HEK293 (cell line): ENCODE results near the gene TMC2.

Experiments used
- GLIS2 ChIP-seq: fragments of 450-650 bp; formaldehyde crosslinking; IDR thresholded peaks from 2 replicates; pipeline ENCODE4 v1.5.1; 2016; ENCODE audit warnings: missing biosample characterization, missing genetic modification characterization
- KLF8 ChIP-seq: fragments of 450-650 bp; formaldehyde crosslinking; IDR thresholded peaks from 2 replicates; pipeline ENCODE4 v1.5.1; 2016; ENCODE audit warnings: missing biosample characterization, missing genetic modification characterization
- MZF1 ChIP-seq: fragments of 450-650 bp; formaldehyde crosslinking; IDR thresholded peaks from 2 replicates; pipeline ENCODE4 v1.5.1; 2017; ENCODE audit warnings: missing biosample characterization, missing genetic modification characterization, borderline replicate concordance
- OSR2 ChIP-seq: fragments of 450-650 bp; formaldehyde crosslinking; IDR thresholded peaks from 2 replicates; pipeline ENCODE4 v1.5.1; 2016; ENCODE audit warnings: missing biosample characterization, missing genetic modification characterization
- SCRT1 ChIP-seq: fragments of 450-650 bp; formaldehyde crosslinking; IDR thresholded peaks from 2 replicates; pipeline ENCODE4 v1.5.1; 2016; ENCODE audit warnings: missing biosample characterization, missing genetic modification characterization, borderline replicate concordance
- YY1 ChIP-seq: fragments of 450-650 bp; formaldehyde crosslinking; IDR thresholded peaks from 2 replicates; pipeline ENCODE4 v1.5.1; 2018; ENCODE audit warnings: missing biosample characterization, missing genetic modification characterization
- ZNF114 ChIP-seq: fragments of 450-650 bp; formaldehyde crosslinking; IDR thresholded peaks from 2 replicates; pipeline ENCODE4 v1.5.0; 2017; ENCODE audit warnings: missing biosample characterization, missing genetic modification characterization
- ZNF174 ChIP-seq: fragments of 450-650 bp; formaldehyde crosslinking; IDR thresholded peaks from 2 replicates; pipeline ENCODE4 v1.5.0; 2017; ENCODE audit warnings: missing biosample characterization, mild to moderate bottlenecking, missing genetic modification characterization
- ZNF184 ChIP-seq: fragments of 450-650 bp; IDR thresholded peaks from 2 replicates; pipeline ENCODE4 v1.5.1; 2018; ENCODE audit warnings: missing biosample characterization, mild to moderate bottlenecking, missing genetic modification characterization
- ZNF223 ChIP-seq: fragments of 450-650 bp; formaldehyde crosslinking; IDR thresholded peaks from 2 replicates; pipeline ENCODE4 v1.5.1; 2016; ENCODE audit warnings: missing biosample characterization, missing genetic modification characterization
- ZNF266 ChIP-seq: fragments of 450-650 bp; formaldehyde crosslinking; IDR thresholded peaks from 2 replicates; pipeline ENCODE4 v1.5.1; 2016; ENCODE audit warnings: missing biosample characterization, missing genetic modification characterization, low read depth
- ZNF341 ChIP-seq: fragments of 450-650 bp; formaldehyde crosslinking; IDR thresholded peaks from 2 replicates; pipeline ENCODE4; 2016; ENCODE audit warnings: low read depth, missing biosample characterization, missing genetic modification characterization
- ZNF37A ChIP-seq: fragments of 450-650 bp; IDR thresholded peaks from 2 replicates; pipeline ENCODE4 v1.5.1; 2018; ENCODE audit warnings: missing biosample characterization, missing genetic modification characterization
- ZNF473 ChIP-seq: fragments of 450-650 bp; formaldehyde crosslinking; IDR thresholded peaks from 2 replicates; pipeline ENCODE4 v1.5.1; 2017; ENCODE audit warnings: missing biosample characterization, missing genetic modification characterization
- ZNF514 ChIP-seq: fragments of 450-650 bp; formaldehyde crosslinking; IDR thresholded peaks from 2 replicates; pipeline ENCODE4 v1.5.1; 2016; ENCODE audit warnings: missing biosample characterization, missing genetic modification characterization
- ZNF585B ChIP-seq: fragments of 450-650 bp; formaldehyde crosslinking; IDR thresholded peaks from 2 replicates; pipeline ENCODE4 v1.5.1; 2016; ENCODE audit warnings: missing biosample characterization, missing genetic modification characterization
- ZNF623 ChIP-seq: fragments of 450-650 bp; formaldehyde crosslinking; IDR thresholded peaks from 2 replicates; pipeline ENCODE4 v1.5.1; 2016; ENCODE audit warnings: missing biosample characterization, missing genetic modification characterization
- ZNF629 ChIP-seq: fragments of 450-650 bp; formaldehyde crosslinking; IDR thresholded peaks from 2 replicates; pipeline ENCODE4 v1.5.1; 2017; ENCODE audit warnings: missing biosample characterization, missing genetic modification characterization
- ZNF660 ChIP-seq: fragments of 450-650 bp; IDR thresholded peaks from 2 replicates; pipeline ENCODE4 v1.5.1; 2018; ENCODE audit warnings: missing biosample characterization, mild to moderate bottlenecking, missing genetic modification characterization
- ZNF776 ChIP-seq: fragments of 450-650 bp; formaldehyde crosslinking; IDR thresholded peaks from 2 replicates; pipeline ENCODE4 v1.5.0; 2017; ENCODE audit warnings: missing biosample characterization, missing genetic modification characterization, borderline replicate concordance
- ZSCAN30 ChIP-seq: fragments of 450-650 bp; IDR thresholded peaks from 2 replicates; pipeline ENCODE4 v1.5.1; 2018; ENCODE audit warnings: missing biosample characterization, mild to moderate bottlenecking, missing genetic modification characterization, moderate library complexity
- TF ChIP-seq, protein P1 (sequence below): fragments of 450-650 bp; formaldehyde crosslinking; IDR thresholded peaks from 2 replicates; pipeline ENCODE4 v1.5.1; 2016; ENCODE audit warnings: missing biosample characterization, missing genetic modification characterization, borderline replicate concordance
- TF ChIP-seq, protein P2 (sequence below): fragments of 450-650 bp; formaldehyde crosslinking; IDR thresholded peaks from 2 replicates; pipeline ENCODE4 v1.5.1; 2016; ENCODE audit warnings: missing biosample characterization, missing genetic modification characterization
- TF ChIP-seq, protein P3 (sequence below): fragments of 450-650 bp; formaldehyde crosslinking; IDR thresholded peaks from 2 replicates; pipeline ENCODE4 v1.5.1; 2016; ENCODE audit warnings: missing biosample characterization, missing genetic modification characterization, borderline replicate concordance
- TF ChIP-seq, protein P4 (sequence below): fragments of 450-650 bp; formaldehyde crosslinking; IDR thresholded peaks from 2 replicates; pipeline ENCODE4 v1.5.1; 2016; ENCODE audit warnings: missing biosample characterization, missing genetic modification characterization
- TF ChIP-seq, protein P5 (sequence below): fragments of 450-650 bp; formaldehyde crosslinking; IDR thresholded peaks from 2 replicates; pipeline ENCODE4; 2016; ENCODE audit warnings: missing biosample characterization, missing genetic modification characterization

TMC2 gene

DNA sequence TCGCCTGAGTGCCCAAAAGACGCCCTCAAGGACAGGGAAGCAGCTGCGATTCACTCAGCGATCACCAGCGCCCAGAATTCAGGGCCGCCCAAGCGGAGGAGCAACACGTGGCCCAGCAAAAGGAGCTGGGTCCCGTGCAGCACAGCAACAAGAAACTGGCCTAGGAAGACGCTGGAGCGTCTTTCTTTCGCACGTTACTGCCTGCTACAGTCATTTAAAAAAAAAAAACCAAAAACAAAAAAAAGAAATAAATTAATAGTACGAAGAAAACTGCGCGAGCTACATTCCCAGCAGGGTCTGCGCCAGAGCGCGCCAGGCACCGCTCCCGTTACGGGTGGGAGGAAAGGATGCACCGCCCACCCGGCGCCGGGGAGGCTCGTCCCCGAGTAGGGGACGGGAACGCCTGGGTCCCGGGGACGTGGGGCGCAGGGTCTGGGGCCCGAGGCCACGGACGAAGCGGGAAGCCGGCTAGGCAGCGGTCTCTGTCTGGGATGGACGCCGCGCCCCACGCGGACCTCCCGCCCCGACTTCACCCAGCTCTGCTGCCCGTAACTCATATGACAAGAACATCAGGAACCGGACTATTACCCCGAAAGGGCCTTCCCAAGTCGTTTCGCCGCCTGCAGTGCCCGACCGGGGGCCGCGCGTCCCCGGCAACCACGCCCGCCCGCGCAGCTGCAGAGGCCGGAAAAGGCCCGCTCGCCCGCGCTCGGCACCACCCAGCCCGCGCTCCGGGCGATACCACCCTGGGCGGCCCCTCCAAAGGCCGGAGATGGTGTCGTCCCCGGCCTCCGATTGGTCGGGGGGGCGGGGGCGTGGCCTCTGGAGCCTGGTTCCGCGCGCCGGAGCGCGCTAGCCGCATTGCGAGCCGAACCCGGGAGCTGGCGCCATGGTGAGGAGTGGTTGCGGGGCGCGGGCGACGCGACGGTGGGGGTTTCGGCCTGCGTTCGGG lies 115.7 kb downstream of the TMC2 start, which contains the start of gene NOP56 (continued):
- TF ChIP-seq, protein P1, sequence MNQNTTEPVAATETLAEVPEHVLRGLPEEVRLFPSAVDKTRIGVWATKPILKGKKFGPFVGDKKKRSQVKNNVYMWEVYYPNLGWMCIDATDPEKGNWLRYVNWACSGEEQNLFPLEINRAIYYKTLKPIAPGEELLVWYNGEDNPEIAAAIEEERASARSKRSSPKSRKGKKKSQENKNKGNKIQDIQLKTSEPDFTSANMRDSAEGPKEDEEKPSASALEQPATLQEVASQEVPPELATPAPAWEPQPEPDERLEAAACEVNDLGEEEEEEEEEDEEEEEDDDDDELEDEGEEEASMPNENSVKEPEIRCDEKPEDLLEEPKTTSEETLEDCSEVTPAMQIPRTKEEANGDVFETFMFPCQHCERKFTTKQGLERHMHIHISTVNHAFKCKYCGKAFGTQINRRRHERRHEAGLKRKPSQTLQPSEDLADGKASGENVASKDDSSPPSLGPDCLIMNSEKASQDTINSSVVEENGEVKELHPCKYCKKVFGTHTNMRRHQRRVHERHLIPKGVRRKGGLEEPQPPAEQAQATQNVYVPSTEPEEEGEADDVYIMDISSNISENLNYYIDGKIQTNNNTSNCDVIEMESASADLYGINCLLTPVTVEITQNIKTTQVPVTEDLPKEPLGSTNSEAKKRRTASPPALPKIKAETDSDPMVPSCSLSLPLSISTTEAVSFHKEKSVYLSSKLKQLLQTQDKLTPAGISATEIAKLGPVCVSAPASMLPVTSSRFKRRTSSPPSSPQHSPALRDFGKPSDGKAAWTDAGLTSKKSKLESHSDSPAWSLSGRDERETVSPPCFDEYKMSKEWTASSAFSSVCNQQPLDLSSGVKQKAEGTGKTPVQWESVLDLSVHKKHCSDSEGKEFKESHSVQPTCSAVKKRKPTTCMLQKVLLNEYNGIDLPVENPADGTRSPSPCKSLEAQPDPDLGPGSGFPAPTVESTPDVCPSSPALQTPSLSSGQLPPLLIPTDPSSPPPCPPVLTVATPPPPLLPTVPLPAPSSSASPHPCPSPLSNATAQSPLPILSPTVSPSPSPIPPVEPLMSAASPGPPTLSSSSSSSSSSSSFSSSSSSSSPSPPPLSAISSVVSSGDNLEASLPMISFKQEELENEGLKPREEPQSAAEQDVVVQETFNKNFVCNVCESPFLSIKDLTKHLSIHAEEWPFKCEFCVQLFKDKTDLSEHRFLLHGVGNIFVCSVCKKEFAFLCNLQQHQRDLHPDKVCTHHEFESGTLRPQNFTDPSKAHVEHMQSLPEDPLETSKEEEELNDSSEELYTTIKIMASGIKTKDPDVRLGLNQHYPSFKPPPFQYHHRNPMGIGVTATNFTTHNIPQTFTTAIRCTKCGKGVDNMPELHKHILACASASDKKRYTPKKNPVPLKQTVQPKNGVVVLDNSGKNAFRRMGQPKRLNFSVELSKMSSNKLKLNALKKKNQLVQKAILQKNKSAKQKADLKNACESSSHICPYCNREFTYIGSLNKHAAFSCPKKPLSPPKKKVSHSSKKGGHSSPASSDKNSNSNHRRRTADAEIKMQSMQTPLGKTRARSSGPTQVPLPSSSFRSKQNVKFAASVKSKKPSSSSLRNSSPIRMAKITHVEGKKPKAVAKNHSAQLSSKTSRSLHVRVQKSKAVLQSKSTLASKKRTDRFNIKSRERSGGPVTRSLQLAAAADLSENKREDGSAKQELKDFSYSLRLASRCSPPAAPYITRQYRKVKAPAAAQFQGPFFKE = no peak
- TF ChIP-seq MZF1 (tag by site-specific recombination) (no peak), ZNF266 (tag by site-specific recombination) (no peak), ZNF37A (no peak), ZNF623 (tag by site-specific recombination) (0 out of 2 replicates have a peak, but pooled peaks have one; percentile 17), ZNF114 (tag by site-specific recombination) (no peak), ZNF629 (0 out of 2 replicates have a peak, but pooled peaks have one; percentile 23), ZNF514 (tag by site-specific recombination) (no peak), ZNF184 (no peak), ZNF341 (tag by site-specific recombination) (peak; percentile 47; the same call in 1 of the 2 replicates), GLIS2 (tag by site-specific recombination) (peak; percentile 95), ZNF660 (tag by site-specific recombination) (peak; percentile 76; the same call in 1 of the 2 replicates), ZSCAN30 (tag by site-specific recombination) (peak; percentile 92), ZNF585B (tag by site-specific recombination) (no peak), ZNF776 (no peak), YY1 (tag by site-specific recombination) (0 out of 2 replicates have a peak, but pooled peaks have one; percentile 11), ZNF174 (tag by site-specific recombination) (no peak), OSR2 (tag by site-specific recombination) (no peak), ZNF223 (tag by site-specific recombination) (no peak), SCRT1 (tag by site-specific recombination) (peak; percentile 98), ZNF473 (tag by site-specific recombination) (no peak), KLF8 (tag by site-specific recombination) (peak; percentile 90)
- TF ChIP-seq, protein P2, sequence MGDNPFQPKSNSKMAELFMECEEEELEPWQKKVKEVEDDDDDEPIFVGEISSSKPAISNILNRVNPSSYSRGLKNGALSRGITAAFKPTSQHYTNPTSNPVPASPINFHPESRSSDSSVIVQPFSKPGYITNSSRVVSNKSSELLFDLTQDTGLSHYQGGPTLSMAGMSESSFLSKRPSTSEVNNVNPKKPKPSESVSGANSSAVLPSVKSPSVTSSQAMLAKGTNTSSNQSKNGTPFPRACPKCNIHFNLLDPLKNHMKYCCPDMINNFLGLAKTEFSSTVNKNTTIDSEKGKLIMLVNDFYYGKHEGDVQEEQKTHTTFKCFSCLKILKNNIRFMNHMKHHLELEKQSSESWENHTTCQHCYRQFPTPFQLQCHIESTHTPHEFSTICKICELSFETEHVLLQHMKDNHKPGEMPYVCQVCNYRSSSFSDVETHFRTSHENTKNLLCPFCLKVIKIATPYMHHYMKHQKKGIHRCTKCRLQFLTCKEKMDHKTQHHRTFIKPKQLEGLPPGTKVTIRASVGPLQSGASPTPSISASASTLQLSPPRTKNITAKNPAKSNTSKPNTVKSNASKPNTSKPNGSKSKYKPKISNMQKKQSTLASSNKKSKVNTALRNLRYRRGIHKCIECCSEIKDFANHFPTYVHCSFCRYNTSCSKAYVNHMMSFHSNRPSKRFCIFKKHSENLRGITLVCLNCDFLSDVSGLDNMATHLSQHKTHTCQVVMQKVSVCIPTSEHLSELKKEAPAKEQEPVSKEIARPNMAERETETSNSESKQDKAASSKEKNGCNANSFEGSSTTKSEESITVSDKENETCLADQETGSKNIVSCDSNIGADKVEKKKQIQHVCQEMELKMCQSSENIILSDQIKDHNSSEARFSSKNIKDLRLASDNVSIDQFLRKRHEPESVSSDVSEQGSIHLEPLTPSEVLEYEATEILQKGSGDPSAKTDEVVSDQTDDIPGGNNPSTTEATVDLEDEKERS (tag by site-specific recombination) = no peak
- TF ChIP-seq, protein P3, sequence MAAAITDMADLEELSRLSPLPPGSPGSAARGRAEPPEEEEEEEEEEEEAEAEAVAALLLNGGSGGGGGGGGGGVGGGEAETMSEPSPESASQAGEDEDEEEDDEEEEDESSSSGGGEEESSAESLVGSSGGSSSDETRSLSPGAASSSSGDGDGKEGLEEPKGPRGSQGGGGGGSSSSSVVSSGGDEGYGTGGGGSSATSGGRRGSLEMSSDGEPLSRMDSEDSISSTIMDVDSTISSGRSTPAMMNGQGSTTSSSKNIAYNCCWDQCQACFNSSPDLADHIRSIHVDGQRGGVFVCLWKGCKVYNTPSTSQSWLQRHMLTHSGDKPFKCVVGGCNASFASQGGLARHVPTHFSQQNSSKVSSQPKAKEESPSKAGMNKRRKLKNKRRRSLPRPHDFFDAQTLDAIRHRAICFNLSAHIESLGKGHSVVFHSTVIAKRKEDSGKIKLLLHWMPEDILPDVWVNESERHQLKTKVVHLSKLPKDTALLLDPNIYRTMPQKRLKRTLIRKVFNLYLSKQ (tag by site-specific recombination) = no peak
- TF ChIP-seq, protein P4, sequence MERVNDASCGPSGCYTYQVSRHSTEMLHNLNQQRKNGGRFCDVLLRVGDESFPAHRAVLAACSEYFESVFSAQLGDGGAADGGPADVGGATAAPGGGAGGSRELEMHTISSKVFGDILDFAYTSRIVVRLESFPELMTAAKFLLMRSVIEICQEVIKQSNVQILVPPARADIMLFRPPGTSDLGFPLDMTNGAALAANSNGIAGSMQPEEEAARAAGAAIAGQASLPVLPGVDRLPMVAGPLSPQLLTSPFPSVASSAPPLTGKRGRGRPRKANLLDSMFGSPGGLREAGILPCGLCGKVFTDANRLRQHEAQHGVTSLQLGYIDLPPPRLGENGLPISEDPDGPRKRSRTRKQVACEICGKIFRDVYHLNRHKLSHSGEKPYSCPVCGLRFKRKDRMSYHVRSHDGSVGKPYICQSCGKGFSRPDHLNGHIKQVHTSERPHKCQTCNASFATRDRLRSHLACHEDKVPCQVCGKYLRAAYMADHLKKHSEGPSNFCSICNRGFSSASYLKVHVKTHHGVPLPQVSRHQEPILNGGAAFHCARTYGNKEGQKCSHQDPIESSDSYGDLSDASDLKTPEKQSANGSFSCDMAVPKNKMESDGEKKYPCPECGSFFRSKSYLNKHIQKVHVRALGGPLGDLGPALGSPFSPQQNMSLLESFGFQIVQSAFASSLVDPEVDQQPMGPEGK = peak; percentile 87
- TF ChIP-seq, protein P5, sequence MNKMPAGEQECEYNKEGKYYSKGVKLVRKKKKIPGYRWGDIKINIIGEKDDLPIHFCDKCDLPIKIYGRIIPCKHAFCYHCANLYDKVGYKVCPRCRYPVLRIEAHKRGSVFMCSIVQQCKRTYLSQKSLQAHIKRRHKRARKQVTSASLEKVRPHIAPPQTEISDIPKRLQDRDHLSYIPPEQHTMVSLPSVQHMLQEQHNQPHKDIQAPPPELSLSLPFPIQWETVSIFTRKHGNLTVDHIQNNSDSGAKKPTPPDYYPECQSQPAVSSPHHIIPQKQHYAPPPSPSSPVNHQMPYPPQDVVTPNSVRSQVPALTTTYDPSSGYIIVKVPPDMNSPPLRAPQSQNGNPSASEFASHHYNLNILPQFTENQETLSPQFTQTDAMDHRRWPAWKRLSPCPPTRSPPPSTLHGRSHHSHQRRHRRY (tag by site-specific recombination) = no peak
